ENCODE measurements around the gene DTNA.

Gene DTNA

DNA sequence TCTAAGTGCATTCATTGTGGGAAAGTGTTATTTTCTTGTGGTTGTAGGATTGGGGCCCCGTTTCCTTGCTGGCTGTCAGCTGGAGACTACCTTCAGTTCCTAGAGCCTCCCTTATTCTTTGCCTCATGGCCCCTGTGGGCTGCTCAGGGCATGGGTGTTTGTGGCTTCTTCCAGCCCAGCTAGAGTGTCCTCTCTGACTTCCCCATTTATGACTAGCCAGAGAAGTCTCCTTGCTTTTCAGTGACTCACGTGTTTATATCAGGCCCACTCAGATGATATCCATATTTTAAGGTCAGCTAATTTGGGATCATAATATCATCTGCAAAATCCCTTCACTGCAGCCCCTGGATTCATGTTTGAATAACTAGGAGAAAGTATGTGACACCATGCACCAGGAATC lies 62.8 kb downstream of the DTNA start:
- DNase-seq (ENCODE audit: low read depth in 2 of 2): no peak

DNA sequence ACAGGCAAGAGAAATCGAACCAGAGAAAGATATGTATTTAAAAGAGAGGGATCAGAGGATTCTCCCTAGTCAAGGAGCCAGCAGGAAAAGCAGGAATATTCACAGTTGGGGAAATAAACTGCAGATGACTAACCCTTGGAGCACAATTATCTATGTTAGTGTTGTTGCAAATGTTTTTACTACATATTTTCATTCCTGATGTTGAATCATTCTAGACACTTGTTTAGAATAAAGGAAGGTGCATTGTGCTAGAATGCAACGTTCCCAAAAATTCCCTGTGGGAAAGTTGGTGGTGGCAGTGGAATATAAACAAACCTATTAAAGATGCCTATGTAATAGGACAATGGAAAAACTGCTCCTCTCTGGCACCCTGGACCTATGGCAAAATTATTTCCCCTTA lies 63.3 kb downstream of the DTNA start:
- DNase-seq (ENCODE audit: low read depth in 2 of 2): no peak

DNA sequence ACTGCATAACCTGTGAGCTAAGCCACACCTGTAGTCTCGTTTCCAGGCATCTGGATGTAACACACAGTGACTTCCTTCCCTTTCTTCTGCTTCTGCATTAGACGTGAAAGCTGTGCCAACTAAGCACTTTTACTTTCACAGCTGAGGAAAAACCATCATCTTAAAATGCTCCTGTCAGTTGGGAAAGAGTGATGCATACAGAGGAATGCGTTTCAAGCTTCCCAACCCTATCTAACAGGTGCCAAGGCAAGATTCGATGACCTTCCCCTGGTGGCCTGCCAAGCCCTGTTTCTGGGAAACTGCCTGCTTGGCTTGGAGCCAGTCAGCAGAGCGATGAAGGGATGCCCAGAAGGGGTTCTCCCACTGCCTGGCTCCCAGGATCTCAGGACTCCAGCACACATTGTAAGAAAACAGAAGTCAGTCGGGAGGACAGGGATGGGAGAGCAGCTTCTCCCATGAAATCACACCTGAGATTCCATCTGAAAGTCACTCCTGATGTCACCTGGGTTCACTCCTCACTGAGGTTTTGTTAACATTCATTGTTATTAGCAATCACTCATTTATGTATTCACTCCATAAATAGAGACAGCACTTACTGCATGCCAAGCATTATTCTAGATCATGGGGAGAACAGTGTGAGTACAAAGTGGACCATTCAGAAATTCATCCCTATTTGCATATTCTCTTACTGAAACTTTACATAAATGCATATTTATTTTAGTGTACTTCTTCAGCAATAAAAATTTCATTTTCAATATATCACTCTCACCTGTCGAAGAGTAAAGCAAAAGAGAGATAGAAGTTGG lies 64.1 kb downstream of the DTNA start:
- DNase-seq (ENCODE audit: low read depth in 2 of 2): no peak

DNA sequence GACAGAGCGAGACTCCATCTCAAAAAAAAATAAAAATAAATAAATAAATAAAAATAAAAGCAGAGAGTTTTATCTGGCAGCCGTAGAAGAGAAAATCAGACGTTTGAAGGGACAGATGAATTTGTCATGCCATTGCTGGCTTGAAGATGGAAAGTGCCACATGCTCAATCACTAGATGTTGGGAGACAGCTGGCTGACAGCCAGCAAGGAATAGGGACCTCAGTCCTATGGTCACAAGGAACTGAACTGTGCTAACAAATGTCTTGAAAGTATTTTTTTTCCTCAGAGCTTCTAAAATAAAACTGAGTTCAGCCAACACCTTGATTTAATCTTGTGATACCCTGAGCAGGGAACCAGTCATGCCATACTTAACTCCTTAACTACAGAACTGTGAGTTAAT lies 65.4 kb downstream of the DTNA start:
- DNase-seq (ENCODE audit: low read depth in 2 of 2): no peak

DNA sequence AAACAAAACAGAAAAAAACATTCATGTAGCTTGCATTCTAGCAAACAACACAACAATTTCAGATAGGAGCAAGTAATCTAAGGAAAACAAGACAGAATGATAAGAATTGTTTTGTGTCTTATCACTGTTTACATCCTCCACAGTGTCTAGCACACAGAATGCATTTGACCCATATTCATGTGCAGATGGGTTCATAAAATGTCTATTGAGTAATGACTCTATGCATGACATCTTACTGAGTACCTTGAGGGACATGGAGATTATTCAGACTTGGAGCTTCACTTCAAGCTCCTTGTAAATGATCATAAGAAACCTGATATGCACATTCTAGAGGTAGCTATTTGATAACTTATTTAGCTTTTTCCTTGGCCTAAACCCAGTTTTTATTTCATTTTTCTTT lies 69.0 kb downstream of the DTNA start:
- DNase-seq (ENCODE audit: low read depth in 2 of 2): no peak

DNA sequence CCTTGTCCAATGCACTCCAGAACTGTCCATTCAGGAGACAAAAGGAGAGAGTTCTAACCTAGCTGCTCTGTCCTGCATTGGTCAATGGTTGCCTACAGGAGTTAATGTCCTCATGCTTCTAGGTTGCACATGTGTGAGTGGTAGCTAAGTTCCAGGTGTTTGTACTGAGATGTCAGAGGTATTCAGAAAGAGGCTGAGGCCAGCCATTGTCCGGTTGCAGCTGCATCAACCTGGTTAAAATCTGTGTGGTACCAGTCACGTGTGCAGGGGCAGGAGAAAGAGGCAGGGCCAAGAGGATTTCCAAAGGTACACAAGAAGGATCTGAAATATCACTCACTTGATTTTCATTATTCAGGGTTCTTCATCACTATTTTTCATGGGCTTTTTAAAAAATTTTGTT lies 70.8 kb downstream of the DTNA start:
- no peak for DNase-seq (ENCODE audit: low read depth in 2 of 2)

DNA sequence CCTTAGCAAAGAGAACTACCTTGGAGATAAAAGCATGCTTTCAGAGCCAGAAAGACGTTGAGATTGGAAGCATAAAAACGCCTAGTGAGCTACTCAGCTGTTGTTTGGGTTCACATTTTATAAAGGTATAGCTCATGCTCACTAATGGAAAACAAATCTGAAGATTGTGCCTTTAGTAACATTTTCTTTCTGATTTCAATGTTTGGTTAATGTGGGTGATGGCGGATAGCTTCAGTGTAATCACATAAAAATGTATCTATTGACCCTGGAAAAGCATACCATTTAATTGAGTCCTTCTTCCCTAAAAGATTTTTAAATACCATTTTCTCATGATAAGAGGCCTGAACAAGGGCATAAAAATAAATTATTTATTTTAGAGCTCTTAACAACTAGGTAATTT lies 73.4 kb downstream of the DTNA start:
- no peak for DNase-seq (ENCODE audit: low read depth in 2 of 2)

DNA sequence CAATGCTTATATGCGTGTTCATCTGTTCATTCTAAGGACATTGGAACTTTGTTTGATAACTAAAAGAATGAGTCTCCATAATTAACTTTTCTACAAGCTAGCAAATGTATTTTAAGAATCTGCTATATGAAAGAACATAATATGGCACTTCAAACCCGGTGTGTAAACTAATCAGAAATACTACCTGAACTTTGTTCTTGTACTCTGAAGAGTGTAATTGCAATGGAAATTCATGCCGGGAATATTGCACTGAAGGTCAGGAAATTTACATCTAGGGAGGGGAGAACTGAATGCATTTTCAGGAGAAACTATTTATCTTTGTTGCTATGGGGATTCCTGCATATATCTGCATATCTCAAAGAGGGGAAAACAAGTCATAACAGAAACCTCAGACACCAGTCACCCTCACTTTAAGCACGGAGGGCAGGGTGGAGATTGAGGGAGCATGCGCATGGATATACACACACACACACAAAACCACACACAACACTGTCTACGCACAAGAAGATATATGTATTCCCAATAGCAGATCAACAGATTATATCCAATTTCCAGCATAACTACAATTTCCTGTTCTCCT lies 76.2 kb downstream of the DTNA start:
- DNase-seq (ENCODE audit: low read depth in 2 of 2): no peak

DNA sequence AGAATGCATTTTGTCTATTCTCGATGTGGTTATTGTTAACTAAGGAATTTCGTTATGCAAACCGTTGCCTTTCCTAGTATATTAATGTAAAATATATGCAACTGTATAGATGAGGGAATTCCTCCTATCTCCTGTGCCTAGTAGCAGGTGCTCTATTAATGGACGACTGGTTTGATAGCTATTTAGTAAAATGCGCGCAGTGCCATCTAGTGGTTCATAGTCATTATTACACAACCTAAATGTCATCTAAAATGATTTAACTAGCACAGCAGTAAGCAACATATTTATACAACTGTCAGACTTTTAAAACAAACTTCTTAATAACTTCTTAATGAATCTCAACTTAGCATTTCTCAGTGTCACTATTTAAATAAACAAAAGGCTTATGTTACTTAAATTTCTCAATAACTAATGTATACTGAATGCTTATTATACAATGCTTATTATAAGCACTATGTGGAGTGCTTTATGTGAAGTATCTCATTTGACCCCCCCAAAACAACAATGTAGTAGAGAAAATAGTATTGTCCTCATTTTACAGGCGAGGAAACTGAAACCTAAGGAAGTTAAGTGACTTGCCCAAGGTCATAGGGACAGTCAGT lies 77.9 kb downstream of the DTNA start:
- DNase-seq (ENCODE audit: low read depth in 2 of 2): peak; percentile 7 to 17

DNA sequence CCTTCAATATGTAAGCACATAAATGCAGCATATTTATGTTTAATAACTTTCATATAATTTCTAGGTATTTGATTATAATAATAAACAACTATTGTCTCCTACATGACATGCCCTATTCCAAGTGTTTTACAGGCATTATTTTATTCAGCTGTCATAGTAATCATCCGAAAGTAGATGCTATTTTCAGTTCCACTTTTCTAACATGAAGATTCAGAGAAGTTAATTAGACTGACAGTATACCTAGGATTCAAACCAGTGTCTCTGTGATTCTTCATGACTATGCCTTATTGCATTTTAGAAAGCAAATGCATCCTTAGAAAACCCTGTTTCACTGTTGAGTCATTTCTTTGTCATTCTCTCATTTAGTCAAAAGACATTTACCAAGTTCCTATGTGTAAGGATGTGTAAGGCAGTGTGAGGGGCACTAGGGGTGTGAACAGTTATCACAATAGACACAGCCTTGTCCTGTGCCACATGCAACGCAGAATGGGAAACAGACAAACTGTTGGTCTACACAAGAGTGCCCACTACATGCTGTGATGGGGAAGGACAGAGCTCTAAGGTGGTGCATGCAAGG lies 79.8 kb downstream of the DTNA start:
- DNase-seq (ENCODE audit: low read depth in 2 of 2): no peak

DNA sequence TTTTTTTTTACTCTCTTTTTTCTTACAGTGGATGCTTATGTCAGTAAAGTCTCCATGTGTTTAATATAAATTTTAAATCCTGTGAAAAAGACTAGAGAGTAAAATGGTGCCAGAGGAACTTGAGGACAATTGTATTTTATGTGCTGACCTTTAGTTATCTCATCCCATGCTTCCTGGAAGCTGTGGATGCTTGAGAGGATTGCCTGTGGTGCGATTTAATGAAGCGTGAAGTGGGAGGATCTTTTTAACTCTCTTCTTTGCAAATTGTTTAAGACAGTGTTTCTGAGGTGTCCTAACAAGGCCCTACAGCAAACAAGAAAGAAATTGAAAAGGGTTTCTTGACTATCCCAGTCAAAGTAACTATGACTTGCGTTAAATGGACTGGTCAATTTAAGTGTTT lies 84.2 kb downstream of the DTNA start:
- no peak for DNase-seq (ENCODE audit: low read depth in 2 of 2)

DNA sequence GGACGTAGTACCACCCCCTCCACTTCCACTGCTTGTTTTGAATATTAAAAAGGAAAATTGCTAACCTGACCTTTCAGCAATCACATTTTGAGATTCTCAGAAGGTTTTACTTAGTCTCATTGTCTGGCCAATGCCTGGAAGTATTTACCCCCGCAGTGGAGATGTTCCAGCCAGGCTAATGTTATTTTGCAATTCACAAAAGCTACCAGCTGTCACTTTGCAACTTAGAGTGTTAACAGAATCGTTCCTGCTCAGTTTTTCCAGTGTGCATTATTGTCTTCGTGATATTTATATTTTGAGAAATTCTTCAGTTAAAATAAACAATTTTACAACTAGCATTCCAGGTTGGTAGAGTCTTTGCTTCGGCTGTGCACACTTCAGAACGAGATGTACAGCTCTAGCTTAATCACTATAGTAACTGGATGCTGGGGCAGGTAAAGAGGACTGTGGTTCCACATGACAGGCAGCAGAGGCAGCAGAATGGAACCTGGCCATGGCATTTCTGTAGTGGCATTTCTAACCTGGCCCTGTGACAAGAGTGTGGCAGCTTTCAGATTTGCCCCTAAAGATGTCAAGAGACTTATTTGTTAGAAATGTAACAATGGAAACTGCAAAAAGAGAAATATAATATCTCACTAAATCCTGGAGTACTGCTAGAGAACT lies 85.1 kb downstream of the DTNA start:
- no peak for DNase-seq (ENCODE audit: low read depth in 2 of 2)

DNA sequence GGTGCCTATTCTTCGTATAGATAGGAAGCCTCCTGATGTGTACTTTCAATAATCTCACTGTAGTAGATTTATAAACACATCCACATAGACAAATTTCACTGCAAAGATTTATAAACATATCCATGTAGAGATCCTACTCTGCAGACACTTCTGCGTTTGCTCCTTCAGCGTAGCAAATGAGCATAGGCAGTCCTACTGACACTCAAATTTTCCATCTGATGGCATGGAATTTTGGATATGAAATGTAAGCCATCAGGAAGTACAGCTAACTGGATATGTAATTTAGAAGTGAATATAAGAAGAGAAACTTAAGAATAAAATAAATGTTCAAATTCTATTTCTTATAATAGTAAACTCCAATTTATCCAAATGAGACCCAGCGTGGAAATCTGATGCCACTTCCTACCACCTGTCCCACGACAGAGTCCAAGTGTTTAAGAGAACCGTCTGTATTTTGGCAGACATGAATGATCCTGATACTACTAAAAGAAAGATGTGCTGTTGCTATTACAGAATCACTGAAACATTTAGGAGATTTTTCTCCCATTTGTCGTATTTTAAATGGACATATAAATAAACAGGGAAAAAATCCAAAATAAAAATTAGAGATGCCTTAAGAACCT lies 86.0 kb downstream of the DTNA start:
- DNase-seq (ENCODE audit: low read depth in 2 of 2): no peak

DNA sequence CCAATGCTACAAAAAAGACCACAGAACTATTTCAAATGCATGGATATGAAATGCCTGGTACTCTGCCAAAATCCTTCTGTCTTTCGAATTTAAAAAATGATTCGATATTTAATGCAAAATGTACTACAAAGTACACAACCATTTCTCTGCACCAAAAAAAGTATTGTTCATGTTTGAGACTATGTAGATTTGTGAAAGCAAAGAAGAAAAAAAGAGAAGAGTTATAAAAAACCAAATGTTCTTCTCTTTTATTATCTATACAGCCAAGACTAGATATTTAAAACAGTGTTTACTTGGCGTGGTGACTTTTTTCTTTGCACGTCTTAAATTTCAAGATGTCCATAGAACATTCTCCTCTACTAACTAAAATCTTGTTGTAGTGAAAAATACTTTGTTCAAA lies 89.2 kb downstream of the DTNA start:
- no peak for DNase-seq (ENCODE audit: low read depth in 2 of 2)

DNA sequence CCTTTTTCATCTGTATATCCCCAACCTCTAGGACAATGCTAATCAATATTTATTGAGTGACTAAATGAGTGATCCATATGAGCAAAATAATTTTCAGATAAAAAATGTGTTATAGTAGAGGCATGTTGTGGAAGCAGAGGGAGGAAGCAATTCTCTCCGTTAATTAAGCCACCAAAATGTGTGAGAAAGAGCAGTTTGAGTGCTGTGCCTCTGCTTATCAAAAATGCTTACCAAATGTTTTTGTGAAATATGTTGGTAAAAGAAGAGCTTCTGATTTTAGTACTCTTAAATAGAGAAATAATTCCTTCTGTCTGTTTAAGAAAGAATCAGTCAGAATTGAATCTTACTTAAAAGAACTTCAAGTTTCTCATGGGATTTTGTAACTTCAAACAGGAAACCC lies 90.3 kb downstream of the DTNA start:
- no peak for DNase-seq (ENCODE audit: low read depth in 2 of 2)

DNA sequence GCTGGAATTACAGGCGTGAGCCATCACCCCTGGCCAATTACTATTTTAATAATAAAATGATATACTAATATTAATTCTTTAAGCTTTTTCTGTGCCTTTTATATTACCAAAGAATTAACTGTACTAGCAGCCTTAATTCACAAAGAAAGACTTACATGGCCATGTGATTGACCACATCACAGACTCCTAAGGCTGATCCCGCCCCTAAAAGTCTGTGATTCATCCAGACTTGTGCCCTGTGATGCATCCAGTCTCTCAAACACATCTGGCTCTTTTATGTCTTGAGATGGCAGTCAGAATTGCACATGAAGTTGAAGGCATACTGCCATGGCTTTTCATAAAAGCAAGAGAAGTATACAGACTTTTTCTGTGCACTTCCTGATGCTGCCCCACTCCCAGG lies 91.7 kb downstream of the DTNA start:
- no peak for DNase-seq (ENCODE audit: low read depth in 2 of 2)

DNA sequence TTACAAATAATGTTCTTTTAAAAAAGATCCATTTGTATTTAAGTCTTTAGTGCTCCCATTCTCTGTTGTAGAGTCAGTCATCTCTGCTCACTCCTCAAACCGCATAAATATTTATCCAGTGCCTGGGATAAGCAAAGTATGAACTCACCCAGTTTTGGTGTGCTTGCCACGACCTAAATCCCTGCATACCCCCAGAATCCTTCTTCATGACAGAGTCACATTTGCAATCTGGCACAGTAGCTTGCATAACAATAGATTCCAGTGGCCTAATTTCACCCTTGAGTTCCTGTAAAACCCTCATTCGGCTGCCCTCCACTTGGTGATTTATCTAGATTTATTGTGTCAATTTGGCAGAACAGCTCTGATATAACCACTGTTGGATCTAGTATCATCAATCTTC lies 92.9 kb downstream of the DTNA start:
- DNase-seq (ENCODE audit: low read depth in 2 of 2): no peak

DNA sequence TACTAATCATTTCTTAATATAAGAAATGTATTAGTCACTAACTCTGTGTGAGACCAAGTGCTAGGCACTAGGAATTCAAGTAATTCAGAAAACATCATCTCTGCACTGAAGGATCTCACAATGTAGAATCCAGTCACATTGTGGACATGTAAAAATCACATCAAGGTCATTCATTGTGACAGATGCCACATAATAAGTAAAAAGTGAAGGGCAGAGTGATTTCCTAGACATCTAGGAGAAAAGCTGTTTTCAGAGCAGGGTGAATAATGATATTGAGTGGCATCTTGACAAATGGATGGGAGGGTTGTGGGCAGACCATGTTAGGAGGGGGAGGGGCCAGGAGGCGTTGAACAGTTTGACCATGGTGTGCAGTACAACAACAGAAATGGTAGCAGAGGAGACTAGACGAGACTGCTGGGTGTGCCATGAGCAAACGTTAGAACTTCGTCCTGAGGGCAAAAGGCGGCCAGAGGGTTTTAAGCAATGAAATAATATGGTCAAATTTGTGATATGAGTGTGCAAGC lies 93.8 kb downstream of the DTNA start:
- DNase-seq (ENCODE audit: low read depth in 2 of 2): no peak

DNA sequence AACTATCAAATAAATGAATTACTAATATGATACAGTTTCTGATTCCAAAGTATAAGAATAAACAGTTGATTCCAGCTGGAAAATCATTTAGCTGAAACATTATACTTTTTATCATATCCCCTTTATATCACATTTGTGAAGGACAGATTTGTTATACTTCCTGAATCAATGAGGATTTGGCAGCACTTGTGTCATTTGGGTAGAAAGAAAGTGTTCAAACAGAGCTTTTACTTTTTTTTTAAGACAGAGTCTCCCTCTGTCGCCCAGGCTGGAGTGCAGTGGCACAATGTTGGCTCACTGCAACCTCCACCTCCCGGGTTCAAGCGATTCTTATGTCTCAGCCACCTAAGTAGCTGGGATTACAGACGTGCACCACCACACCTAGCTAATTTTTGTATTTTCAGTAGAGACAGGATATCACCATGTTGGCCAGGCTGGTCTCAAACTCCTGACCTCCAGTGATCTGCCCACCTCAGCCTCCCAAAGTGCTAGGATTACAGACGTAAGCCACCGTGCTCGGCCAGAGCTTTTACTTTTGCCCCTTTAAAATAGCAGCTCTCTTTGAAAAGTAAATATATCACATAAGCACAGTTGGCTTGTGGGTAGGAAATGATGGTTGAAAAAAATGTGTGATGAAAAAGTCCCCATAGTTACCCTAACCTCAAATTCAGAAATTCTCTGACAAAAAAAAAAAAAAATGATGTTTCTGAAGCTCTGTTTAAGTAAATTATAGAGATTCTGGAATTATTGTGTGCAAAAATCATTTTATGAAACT lies 95.2 kb downstream of the DTNA start:
- no peak for DNase-seq (ENCODE audit: low read depth in 2 of 2)

DNA sequence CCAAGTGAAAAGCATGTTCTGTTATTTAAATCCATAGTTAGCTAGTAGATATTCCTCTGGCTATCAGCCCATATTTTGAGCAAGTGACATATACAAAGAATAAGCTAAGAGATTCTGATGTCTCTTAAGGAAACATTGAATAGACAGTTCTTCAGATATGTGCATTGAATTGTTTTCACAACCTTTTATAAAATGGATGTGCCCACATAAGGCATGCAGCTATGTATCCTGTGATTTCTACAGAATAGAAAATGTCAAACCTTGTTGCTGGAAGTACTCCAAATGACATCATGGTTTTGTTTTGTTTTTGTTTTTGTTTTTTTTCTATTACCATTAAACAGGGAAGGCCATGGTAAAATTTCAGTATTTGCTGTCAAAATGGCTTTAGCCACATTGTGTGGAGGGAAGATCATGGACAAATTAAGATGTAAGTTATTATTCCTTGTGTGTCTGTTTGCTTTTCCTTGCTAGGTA lies 95.8 kb downstream of the DTNA start:
- no peak for DNase-seq (ENCODE audit: low read depth in 2 of 2)

DNA sequence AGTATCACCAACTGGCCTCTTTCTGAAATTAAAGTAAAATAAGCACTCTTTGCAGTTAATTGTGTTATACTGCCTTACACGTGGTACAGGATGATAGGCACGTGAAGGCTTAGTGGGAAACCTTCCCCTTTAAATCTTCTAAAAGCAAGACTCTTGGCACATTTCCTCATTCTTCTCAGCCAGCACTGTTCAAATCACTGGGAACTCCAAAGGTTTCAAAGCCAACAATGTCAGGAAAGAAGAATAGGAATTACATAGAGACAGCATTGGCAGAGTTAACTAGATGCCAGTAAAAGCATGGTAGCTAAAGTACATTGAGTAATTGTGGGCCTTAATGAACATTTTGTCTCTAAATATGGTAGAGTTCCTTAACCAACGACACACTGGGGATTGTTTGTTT lies 96.4 kb downstream of the DTNA start:
- DNase-seq (ENCODE audit: low read depth in 2 of 2): no peak

All from activated CD4-positive, alpha-beta T cell treated with anti-CD3 and anti-CD28 coated beads for 24 hours (primary cell).